Measurements from ENCODE around the gene AKR1B1.
"Not testable (repeated sequence)": the region's sequence is repeated elsewhere in the genome, so short reads cannot be mapped to it uniquely, and the experiment has no call there.

The AKR1B1 gene

GRCh38 chr7:134458806-134459698 lies at the start of gene AKR1B1:
AKR1B1 (minus strand) TSS chr7:134459100; CDS start chr7:134459062, 38 bp downstream.
- FAIRE-seq (peak; percentile 87), DNase-seq (ENCODE audit: extremely low spot score, insufficient read length, low read depth) (peak; percentile 91)

- DNase-seq (ENCODE audit: extremely low spot score, insufficient read length, low read depth) (no peak), FAIRE-seq (no peak)
These were observed 47.0 kb upstream of the AKR1B1 start for GRCh38 chr7:134505856-134506255.

- no peak for FAIRE-seq
These were observed 45.8 kb upstream of the AKR1B1 start for GRCh38 chr7:134504660-134505164.

GRCh38 chr7:134502463-134503371 lies 43.8 kb upstream of the AKR1B1 start:
- DNase-seq (ENCODE audit: extremely low spot score, insufficient read length, low read depth) (no peak), FAIRE-seq (no peak)

More at GRCh38 chr7:134504660-134505164, 45.8 kb upstream of the AKR1B1 start:
- DNase-seq (ENCODE audit: extremely low spot score, insufficient read length, low read depth): no peak

GRCh38 chr7:134500982-134501381 lies 42.1 kb upstream of the AKR1B1 start:
- FAIRE-seq (no peak), DNase-seq (ENCODE audit: extremely low spot score, insufficient read length, low read depth) (no peak)

GRCh38 chr7:134500406-134500805 lies 41.5 kb upstream of the AKR1B1 start:
- FAIRE-seq (no peak), DNase-seq (ENCODE audit: extremely low spot score, insufficient read length, low read depth) (no peak)

- DNase-seq (ENCODE audit: extremely low spot score, insufficient read length, low read depth) (no peak), FAIRE-seq (no peak)
These were observed 36.6 kb upstream of the AKR1B1 start for GRCh38 chr7:134495546-134495945.

GRCh38 chr7:134493091-134493490 lies 34.2 kb upstream of the AKR1B1 start:
- FAIRE-seq: no peak

GRCh38 chr7:134487721-134488120 lies 28.8 kb upstream of the AKR1B1 start:
- DNase-seq (ENCODE audit: extremely low spot score, insufficient read length, low read depth); FAIRE-seq: not testable (repeated sequence)

More at GRCh38 chr7:134493091-134493490, 34.2 kb upstream of the AKR1B1 start:
- DNase-seq (ENCODE audit: extremely low spot score, insufficient read length, low read depth): no peak

- DNase-seq (ENCODE audit: extremely low spot score, insufficient read length, low read depth) (no peak), FAIRE-seq (no peak)
These were observed 26.3 kb upstream of the AKR1B1 start for GRCh38 chr7:134485203-134485602.

- DNase-seq (ENCODE audit: extremely low spot score, insufficient read length, low read depth) (no peak), FAIRE-seq (no peak)
These were observed 24.4 kb upstream of the AKR1B1 start for GRCh38 chr7:134483296-134483695.

- DNase-seq (ENCODE audit: extremely low spot score, insufficient read length, low read depth): no peak
- FAIRE-seq: no peak
These were observed 24.0 kb upstream of the AKR1B1 start for GRCh38 chr7:134482858-134483257.

- no peak for FAIRE-seq
These were observed 22.3 kb upstream of the AKR1B1 start for GRCh38 chr7:134481167-134481566.

GRCh38 chr7:134480730-134481129 lies 21.8 kb upstream of the AKR1B1 start:
- FAIRE-seq (no peak), DNase-seq (ENCODE audit: extremely low spot score, insufficient read length, low read depth) (no peak)

More at GRCh38 chr7:134481167-134481566, 22.3 kb upstream of the AKR1B1 start:
- DNase-seq (ENCODE audit: extremely low spot score, insufficient read length, low read depth): no peak

- FAIRE-seq (no peak), DNase-seq (ENCODE audit: extremely low spot score, insufficient read length, low read depth) (no peak)
These were observed 21.3 kb upstream of the AKR1B1 start for GRCh38 chr7:134480202-134480601.

- FAIRE-seq (no peak), DNase-seq (ENCODE audit: extremely low spot score, insufficient read length, low read depth) (no peak)
These were observed 19.8 kb upstream of the AKR1B1 start for GRCh38 chr7:134478707-134479106.

- no peak for FAIRE-seq
- no peak for DNase-seq (ENCODE audit: extremely low spot score, insufficient read length, low read depth)
These were observed 19.1 kb upstream of the AKR1B1 start for GRCh38 chr7:134477954-134478353.

GRCh38 chr7:134476044-134476443 lies 17.1 kb upstream of the AKR1B1 start:
- DNase-seq (ENCODE audit: extremely low spot score, insufficient read length, low read depth): no peak
- no peak for FAIRE-seq

GRCh38 chr7:134474828-134475227 lies 15.9 kb upstream of the AKR1B1 start:
- no peak for DNase-seq (ENCODE audit: extremely low spot score, insufficient read length, low read depth)
- no peak for FAIRE-seq

- no peak for FAIRE-seq
- no peak for DNase-seq (ENCODE audit: extremely low spot score, insufficient read length, low read depth)
These were observed 15.0 kb upstream of the AKR1B1 start for GRCh38 chr7:134473861-134474291.
